Hepatocyte (in vitro differentiated cells): ENCODE results near the gene SMTN.

Experiments used
- CTCF ChIP-seq: fragments of 200-600 bp; sonication (generic); IDR thresholded peaks from 2 replicates; pipeline ENCODE4 v1.5.1; 2016; ENCODE audit warnings: antibody characterized with exemption, mild to moderate bottlenecking; ENCODE audit not compliant: poor library complexity
- EZH2 ChIP-seq: fragments of 200-600 bp; sonication (generic); IDR thresholded peaks from 2 replicates; pipeline ENCODE4 v1.6.1; 2016; ENCODE audit warnings: antibody characterized with exemption, mild to moderate bottlenecking, borderline replicate concordance

- no peak for TF ChIP-seq CTCF
- TF ChIP-seq EZH2 = no peak
Measured at GRCh38 chr22:31136155-31136554, 55.0 kb downstream of the SMTN start.
